ENCODE results near the gene LRRC40. TPM values are rescaled to one million over a fixed set of nuclear protein-coding genes. Genes with fewer than 3 reads are reported as not detected.

LRRC40 gene
- total and polyA plus RNA-seq, 9 of the 15 experiments (the other 6 are each of a cell fraction or from before 2014, with no cell fraction given) = 16.1 to 36.2 (median 30.9) TPM

- Histone ChIP-seq H3K9ac (ENCODE audit: insufficient read depth in 1 of 2, low read depth in 2 of 2, low read length in 2 of 2) (no peak overlapping the region), H3K9me3 (replicated peaks; ENCODE audit: control insufficient read depth, insufficient read depth, low read depth, low read length) (no peaks in the 10 kb centered on the region), H3K27me3 (ENCODE audit: control insufficient read depth in 2 of 2, insufficient read depth in 2 of 2, low read length in 2 of 2) (no peaks in the 10 kb centered on the region), H3K4me3 (no peak overlapping the region), H3K9me1 (ENCODE audit: control insufficient read depth, insufficient read depth, low read length) (no peaks in the 10 kb centered on the region), H3K4me1 (replicated peaks in 1 of 2; ENCODE audit: control insufficient read depth in 2 of 2, insufficient read depth in 2 of 2, low read length in 2 of 2) (no peaks in the 10 kb centered on the region; a peak in 3 of 5 replicates), H4K20me1 (replicated peaks; ENCODE audit: control insufficient read depth, insufficient read depth, low read length) (no peaks in the 10 kb centered on the region), H3K27ac (ENCODE audit: extremely low read depth, low read depth, low read length) (no peak overlapping the region; the same call in 2 of the 3 replicates), H3K4me2 (ENCODE audit: insufficient read depth, low read length) (no peak overlapping the region), H2AFZ (ENCODE audit: low read depth, low read length) (no peak overlapping the region), H3K36me3 (ENCODE audit: control insufficient read depth, insufficient read depth, low read length) (peaks cover 56% of the 10 kb centered on the region), H3K79me2 (ENCODE audit: control insufficient read depth, insufficient read depth, low read length) (peaks cover 100% of the 10 kb centered on the region)
- WGBS (ENCODE audit: insufficient coverage, low coverage, missing lambda C conversion rate) = 100% methylated on average over 1 of the region's 1 CpG
- intact Hi-C loops (cut with micrococcal nuclease) (no loop called here), in situ Hi-C loops (cut with MboI) (no loop called here)
- DNase-seq (ENCODE audit: extremely low read depth in 1 of 4, low spot score in 3 of 4) (no peak), FAIRE-seq (no peak), ATAC-seq (no peak)
- no TSS peak for BruUV-seq (replicated peaks)
- TF ChIP-seq BRD4 (IDR thresholded peaks at IDR 0.05) = no peak
- TF ChIP-seq DDX20 (tag; IDR thresholded peaks at IDR 0.05; ENCODE audit: low read depth) = no peak
- no peak for TF ChIP-seq ILK (tag; IDR thresholded peaks at IDR 0.05; ENCODE audit: borderline replicate concordance, low read depth)
- TF ChIP-seq GTF2A2 (tag; IDR thresholded peaks at IDR 0.05) = no peak
- TF ChIP-seq OTX1 (CRISPR knock-in tag; IDR thresholded peaks at IDR 0.05) = no peak
- TF ChIP-seq ZNF431 (CRISPR knock-in tag; IDR thresholded peaks at IDR 0.05) = no peak
- TF ChIP-seq ZNF830 (CRISPR knock-in tag; IDR thresholded peaks at IDR 0.05) = no peak
- no peak for TF ChIP-seq FOXK1 (CRISPR knock-in tag; IDR thresholded peaks at IDR 0.05; ENCODE audit: borderline replicate concordance)
- no peak for TF ChIP-seq SRSF1 (IDR thresholded peaks at IDR 0.05; ENCODE audit: low read depth, low read length)
- no peak for TF ChIP-seq SRSF7 (optimal IDR thresholded peaks at IDR 0.05; ENCODE audit: low read depth, low read length)
- TF ChIP-seq, protein P1, sequence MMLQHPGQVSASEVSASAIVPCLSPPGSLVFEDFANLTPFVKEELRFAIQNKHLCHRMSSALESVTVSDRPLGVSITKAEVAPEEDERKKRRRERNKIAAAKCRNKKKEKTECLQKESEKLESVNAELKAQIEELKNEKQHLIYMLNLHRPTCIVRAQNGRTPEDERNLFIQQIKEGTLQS (IDR thresholded peaks at IDR 0.05) = no peak
- TF ChIP-seq, protein P1 (CRISPR knock-in tag; conservative IDR thresholded peaks at IDR 0.05) = no peak
- TF ChIP-seq ELF2 (CRISPR knock-in tag; IDR thresholded peaks at IDR 0.05) = no peak
- TF ChIP-seq MCM7 (IDR thresholded peaks at IDR 0.05) = no peak
- TF ChIP-seq KLF6 (CRISPR knock-in tag; IDR thresholded peaks at IDR 0.05; ENCODE audit: borderline replicate concordance) = no peak
- no peak for TF ChIP-seq ID3 (CRISPR knock-in tag; IDR thresholded peaks at IDR 0.05)
- no peak for TF ChIP-seq ID3 (tag; IDR thresholded peaks at IDR 0.05)
- no peak for TF ChIP-seq BRD9 (IDR thresholded peaks at IDR 0.05; ENCODE audit: low read depth, partially characterized antibody)
- TF ChIP-seq NR2C1 (IDR thresholded peaks at IDR 0.05) = no peak
- TF ChIP-seq NR2C1 (tag; IDR thresholded peaks at IDR 0.05) = no peak
- no peak for TF ChIP-seq ZNF324 (CRISPR knock-in tag; IDR thresholded peaks at IDR 0.05)
- no peak for TF ChIP-seq NFYB (IDR thresholded peaks at IDR 0.05; ENCODE audit: extremely low read depth, insufficient read length)
- ChIA-PET CTCF (ENCODE audit: low intra/inter-chr PET ratio) (no interaction called here), POLR2A (interaction anchor here (0.6 to 8.0 kb wide), 3 partner anchors 9 to 197 kb away, joined by 3 to 58 read pairs (median 3); partner anchors contain the start of gene SRSF11)
Measured at GRCh38 chr1:70210820-70211219, 5.4 kb upstream of the LRRC40 start.
